HG03439 (cell line): ENCODE data around the gene CCDC15.

Source experiments
- ATAC-seq: cut with Tn5 transposase; IDR thresholded peaks from one replicate; pipeline ENCODE4 v1.9.1; 2021; ENCODE audit warnings: mild to moderate bottlenecking, moderate library complexity; ENCODE audit not compliant: unreplicated experiment

Gene CCDC15

GRCh38 chr11:124953753-124954589 lies at the start of gene CCDC15:
CCDC15 (plus strand) TSS chr11:124954202; CDS start chr11:124954733, 531 bp downstream.
- ATAC-seq: peak; percentile 100

DNA sequence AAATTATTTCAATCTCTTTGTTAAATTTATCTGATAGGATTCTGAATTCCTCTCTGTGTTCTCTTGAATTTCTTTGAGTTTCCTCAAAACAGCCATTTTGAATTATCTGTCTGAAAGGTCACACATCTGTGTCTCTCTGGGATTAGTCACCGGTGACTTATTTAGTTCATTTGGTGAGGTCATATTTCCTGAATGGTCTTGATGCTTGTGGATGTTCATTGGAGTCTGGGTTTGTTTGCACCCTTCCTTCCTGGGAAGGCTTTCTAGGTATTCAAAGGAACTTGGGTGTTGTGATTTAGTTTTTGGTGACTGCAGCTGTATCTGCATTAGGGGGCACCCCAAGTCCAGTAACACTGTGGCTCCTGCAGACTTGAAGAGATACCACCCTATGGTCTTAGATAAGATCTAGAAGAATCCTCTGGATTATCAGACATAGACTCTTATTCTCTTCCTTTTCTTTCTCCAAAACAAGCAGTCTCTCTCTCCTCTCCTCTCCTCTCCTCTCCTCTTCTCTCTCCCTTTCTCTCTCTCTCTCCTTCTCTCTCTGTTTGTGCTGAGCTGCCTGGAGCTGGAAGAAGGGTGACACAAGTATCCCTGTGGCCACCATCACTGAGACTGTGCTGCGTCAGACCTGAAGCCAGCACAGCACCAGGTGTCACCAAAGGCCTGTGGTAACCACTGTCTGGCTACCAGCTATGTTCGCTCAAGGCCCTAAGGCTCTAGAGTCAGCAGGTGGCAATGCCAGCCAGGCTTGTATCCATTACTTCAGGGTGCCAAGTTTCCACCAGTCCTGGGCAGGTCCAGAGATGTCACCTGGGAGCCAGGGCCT lies 38.2 kb upstream of the CCDC15 start:
- no peak for ATAC-seq

GRCh38 chr11:124916370-124916710 lies 37.7 kb upstream of the CCDC15 start:
- ATAC-seq: no peak

GRCh38 chr11:124917115-124917637 lies 36.8 kb upstream of the CCDC15 start:
- no peak for ATAC-seq

DNA sequence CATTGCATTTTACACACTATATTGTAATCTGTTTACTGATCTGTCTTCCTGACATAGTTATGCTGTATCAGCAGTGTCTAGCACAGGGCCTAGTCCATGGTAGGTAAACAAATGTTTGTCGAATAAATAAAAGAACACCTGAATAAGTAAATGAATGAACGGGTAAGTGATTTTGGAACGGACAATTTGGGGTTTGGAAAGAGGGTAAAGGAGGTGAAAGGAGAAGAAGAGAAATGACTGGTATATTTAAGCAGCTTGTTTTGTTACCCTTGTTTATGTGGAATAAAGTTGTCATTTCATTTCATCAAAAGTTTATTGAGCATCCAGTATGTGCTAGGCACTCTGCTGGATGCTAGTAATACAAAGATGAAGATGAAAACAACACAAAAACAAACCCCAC lies 35.1 kb upstream of the CCDC15 start, which contains the start of gene HEPN1:
Gene HEPN1 (plus strand): TSS at position 301 of the 400 bp plus-strand sequence.
- ATAC-seq: no peak

DNA sequence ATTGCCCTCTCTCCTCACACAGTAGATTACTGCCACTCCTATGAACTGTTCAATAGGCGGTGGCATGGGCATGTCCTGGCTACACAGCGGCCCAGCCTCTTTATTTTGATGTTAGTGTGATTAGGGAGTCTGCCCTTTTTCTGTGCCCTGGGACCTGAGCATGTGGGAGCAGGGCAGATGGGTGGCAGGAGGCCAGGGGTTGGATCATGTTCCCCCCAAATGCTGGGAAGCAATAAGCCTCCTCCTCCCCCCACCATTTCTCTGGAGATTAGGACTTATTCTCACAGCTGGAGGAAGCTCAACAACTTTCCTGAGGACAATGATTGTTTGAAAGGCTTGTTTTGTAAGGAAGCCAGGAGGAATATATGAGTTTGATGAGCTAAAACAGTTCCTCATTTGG lies 34.1 kb upstream of the CCDC15 start:
- ATAC-seq: no peak

DNA sequence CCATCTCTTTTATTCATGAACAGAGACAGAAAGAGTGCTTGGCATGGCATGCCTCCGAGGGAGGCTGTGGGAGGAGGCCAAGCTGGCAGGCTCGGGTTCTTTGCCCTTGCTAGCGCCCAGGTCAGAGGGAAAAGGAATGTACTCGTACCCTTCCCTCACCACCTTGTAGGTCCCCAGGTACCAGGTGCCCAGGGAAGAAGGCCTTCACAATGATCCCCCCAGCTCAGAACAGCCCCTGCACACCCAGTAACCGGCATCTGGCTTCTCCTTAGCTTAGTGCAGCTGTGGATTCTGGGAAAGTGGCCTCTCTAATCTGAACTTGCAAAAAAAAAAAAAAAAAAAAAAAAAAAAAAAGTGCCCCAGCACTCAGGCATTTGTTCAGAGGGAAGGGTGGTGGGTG lies 33.6 kb upstream of the CCDC15 start:
- ATAC-seq: no peak

- ATAC-seq: peak; percentile 77
Measured at GRCh38 chr11:124920870-124921609, 33.0 kb upstream of the CCDC15 start.

GRCh38 chr11:124922831-124923230 lies 31.2 kb upstream of the CCDC15 start:
- no peak for ATAC-seq

DNA sequence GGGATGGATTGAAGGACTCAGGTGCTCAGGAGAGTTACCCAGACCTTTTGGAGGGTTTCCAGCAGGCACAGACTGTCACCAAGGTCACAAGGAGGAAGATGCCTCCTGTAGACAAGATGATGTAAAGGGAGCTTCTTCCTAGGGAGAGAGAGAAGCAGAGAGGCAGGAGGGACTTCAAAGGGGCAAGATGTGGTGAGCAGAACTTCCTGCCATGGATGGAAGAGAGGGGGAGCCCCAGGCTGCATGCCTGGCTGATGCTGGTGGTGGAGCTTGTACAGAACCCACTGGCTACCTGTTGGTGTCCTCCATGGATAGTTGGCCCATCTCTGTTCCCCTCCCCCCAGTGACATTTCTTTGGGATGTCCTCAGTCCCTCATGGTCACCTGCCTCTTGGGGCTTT lies 30.7 kb upstream of the CCDC15 start:
- no peak for ATAC-seq

GRCh38 chr11:124928942-124929665 lies 24.9 kb upstream of the CCDC15 start:
- no peak for ATAC-seq

DNA sequence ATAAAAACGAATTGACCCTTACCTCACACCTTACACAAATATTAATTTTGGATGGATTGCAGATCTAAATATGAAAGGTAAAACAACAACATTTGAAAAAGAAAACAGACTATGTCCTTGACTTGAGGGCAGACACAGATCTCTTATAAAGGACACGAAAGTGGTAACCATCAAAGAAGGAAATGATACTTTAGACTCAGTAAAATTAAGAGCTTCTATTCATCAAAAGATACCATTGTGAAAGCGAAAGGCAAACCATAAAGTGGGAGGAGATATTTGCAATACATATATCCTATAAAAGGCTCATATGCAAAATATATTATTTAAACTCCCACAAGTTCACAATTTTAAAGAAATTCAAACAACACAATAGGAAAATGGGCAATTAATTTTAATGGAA lies 23.2 kb upstream of the CCDC15 start:
- no peak for ATAC-seq

- no peak for ATAC-seq
Measured at GRCh38 chr11:124934862-124935547, 19.0 kb upstream of the CCDC15 start.

DNA sequence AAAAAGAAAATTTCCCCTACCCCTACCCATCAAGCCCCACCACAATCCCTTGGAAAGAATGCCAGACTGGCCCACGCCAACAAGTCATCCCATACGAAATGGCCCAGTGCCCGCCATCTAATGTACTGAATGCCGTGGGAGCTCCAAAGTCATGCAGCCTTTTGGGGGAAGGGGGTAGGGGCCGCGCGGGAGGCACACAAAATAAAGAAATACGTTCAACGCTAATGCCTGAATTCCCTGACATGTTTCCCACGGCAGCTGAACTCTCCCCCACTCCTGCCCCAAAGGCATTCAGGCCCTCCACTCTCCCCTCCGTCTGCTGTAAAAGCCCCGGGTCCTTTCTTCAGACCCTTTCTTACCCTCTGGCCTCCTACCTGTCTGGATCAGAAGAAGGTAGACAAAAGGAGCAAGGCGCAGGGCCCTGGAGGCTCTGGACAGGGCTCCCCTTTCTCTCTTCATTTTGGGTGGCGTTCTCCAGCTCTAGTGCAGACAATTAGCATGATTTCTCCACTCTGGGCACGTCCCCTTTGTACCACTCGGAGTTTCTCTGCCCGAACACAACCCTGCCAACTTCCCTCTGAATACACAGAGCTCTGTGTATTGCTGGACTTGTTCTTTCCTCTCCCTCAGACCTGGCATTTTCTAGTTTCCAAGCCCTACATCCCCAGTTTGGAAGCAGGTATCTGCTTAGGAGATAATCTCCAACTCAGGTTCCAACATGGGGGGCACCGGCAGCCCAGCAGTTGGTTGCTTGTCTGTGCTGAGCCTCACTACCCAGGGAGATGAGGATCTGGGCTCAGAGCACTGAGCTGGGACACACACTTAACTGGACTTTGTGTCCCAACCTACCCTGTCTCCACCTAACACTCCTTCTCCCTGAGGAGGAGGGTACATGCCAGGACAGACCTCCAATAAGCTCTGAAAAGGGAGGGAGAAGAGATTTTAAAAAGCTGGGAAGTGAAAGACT lies 18.2 kb upstream of the CCDC15 start, which contains the start of gene HEPACAM:
Gene HEPACAM (minus strand): TSS at position 500 of the 967 bp plus-strand sequence. CDS start 41 bp downstream, at position 459.
- no peak for ATAC-seq

GRCh38 chr11:124937336-124937935 lies 16.6 kb upstream of the CCDC15 start:
- ATAC-seq: no peak

DNA sequence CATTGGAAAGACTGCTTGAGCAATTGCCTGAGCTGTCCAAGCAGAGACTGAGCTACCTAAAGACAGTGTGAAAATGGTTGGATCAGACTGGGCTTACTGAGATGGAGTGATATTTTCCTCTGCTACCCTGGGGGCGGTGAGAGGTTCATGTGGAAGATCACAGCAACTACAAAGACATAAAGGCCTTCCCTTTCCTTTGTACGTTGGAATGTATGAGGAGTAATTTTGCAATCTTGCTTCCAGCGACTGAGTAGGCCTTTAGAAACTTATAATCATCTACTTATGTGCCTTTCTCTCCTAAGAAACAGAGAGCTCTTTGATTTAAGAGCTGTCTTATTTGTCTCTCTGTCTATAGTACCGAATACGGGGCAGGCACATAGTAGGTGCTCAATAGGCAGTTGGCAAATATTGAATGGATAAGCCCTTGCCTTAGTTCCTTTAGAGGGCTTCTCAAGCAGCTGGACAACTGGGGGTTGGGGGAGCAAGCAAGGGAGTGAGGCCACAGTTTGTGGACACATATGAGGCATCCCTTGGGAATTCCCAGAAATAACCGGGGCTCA lies 15.7 kb upstream of the CCDC15 start:
- no peak for ATAC-seq

GRCh38 chr11:124938970-124939369 lies 15.0 kb upstream of the CCDC15 start:
- ATAC-seq: no peak

DNA sequence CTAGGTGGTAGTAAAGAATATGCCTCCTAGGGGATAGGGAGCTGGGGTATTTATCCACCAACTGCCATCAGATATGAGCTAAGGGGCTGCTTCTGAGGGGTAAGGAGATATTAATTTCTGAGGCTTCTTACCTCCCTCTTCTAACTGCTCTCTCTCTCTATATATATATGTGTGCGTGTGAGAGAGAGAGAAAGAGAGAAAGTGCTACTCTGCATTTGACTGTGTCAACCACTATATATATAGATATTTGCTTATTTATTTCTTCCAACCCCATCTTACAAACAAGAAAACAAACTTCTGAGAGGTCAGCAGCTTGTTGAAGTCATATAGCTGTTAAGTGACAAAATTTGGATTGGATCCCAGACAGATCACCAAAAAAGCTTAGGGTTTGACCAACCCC lies 12.3 kb upstream of the CCDC15 start:
- ATAC-seq: peak; percentile 71
